22Rv1 (cell line): ENCODE measurements around the gene ADAMTS10.

ENCODE experiments used
- H3K27ac ChIP-seq: fragments of 450-650 bp; 2 replicates; pipeline ENCODE4 v1.5.1; 2017
- CTCF ChIP-seq: fragments of 450-650 bp; IDR thresholded peaks from 2 replicates; pipeline ENCODE4 v1.5.1; 2017; ENCODE audit warnings: mild to moderate bottlenecking
- ZFX ChIP-seq: fragments of 450-650 bp; IDR thresholded peaks from 2 replicates; pipeline ENCODE4 v1.6.1; 2017; ENCODE audit warnings: antibody characterized with exemption, borderline replicate concordance

The ADAMTS10 gene

GRCh38 chr19:8614455-8614854 is 3.9 kb upstream of the ADAMTS10 start:
- TF ChIP-seq ZFX (no peak), CTCF (no peak)
- no peak overlapping the region for H3K27ac ChIP-seq

- TF ChIP-seq CTCF (no peak), ZFX (no peak)
- H3K27ac ChIP-seq, result no peak overlapping the region
These were observed 2.3 kb upstream of the ADAMTS10 start for GRCh38 chr19:8612807-8613171.

- H3K27ac ChIP-seq, result no peak overlapping the region
- TF ChIP-seq CTCF, result no peak
- TF ChIP-seq ZFX, result no peak
These were observed 1.6 kb upstream of the ADAMTS10 start for GRCh38 chr19:8611877-8612806.

- H3K27ac ChIP-seq, result no peak overlapping the region
- no peak for TF ChIP-seq ZFX
These were observed 919 bp upstream of the ADAMTS10 start for GRCh38 chr19:8611391-8611876.

- no peak overlapping the region for H3K27ac ChIP-seq
- TF ChIP-seq CTCF (no peak), ZFX (no peak)
These were observed 403 bp upstream of the ADAMTS10 start for GRCh38 chr19:8610936-8611300.

GRCh38 chr19:8609279-8610040 is 1.1 kb downstream of the ADAMTS10 start:
- TF ChIP-seq CTCF (no peak), ZFX (no peak)

GRCh38 chr19:8608941-8609278 is 1.6 kb downstream of the ADAMTS10 start:
- no peak for TF ChIP-seq CTCF
- TF ChIP-seq ZFX, result no peak
- H3K27ac ChIP-seq, result no peak overlapping the region

More at GRCh38 chr19:8609279-8610040, 1.1 kb downstream of the ADAMTS10 start:
- H3K27ac ChIP-seq, result no peak overlapping the region
